ENCODE measurements around the gene SAMSN1. TPM values are rescaled to one million over a fixed set of nuclear protein-coding genes. Genes with fewer than 3 reads are reported as not detected.

SAMSN1 gene
- total and polyA plus RNA-seq, 9 of the 15 experiments (the other 6 are each of a cell fraction or from before 2014, with no cell fraction given): 101 to 223 (median 159) TPM

GRCh38 chr21:14474995-14475394, 71.1 kb downstream of the SAMSN1 start:
- no peak overlapping the region for H3K4me3 ChIP-seq
- H3K27me3 ChIP-seq (ENCODE audit: control insufficient read depth in 2 of 2, insufficient read depth in 2 of 2, low read length in 2 of 2): no peaks in the 10 kb centered on the region
- no peak for TF ChIP-seq NCOR1 (IDR thresholded peaks at IDR 0.05)
- TF ChIP-seq PHF20 (IDR thresholded peaks at IDR 0.05; ENCODE audit: partially characterized antibody): no peak
- no peak for TF ChIP-seq KLF13 (tag; IDR thresholded peaks at IDR 0.05; ENCODE audit: borderline replicate concordance, low read depth)
- no peak for TF ChIP-seq KHSRP (IDR thresholded peaks at IDR 0.05)
- TF ChIP-seq CEBPB (tag; IDR thresholded peaks at IDR 0.05): no peak
- TF ChIP-seq ARID2 (IDR thresholded peaks at IDR 0.05): no peak
- TF ChIP-seq CBFA2T2 (conservative IDR thresholded peaks at IDR 0.05): no peak
- no peak for TF ChIP-seq ZNF175 (CRISPR knock-in tag; IDR thresholded peaks at IDR 0.05; ENCODE audit: low read depth)
- TF ChIP-seq RBM39 (optimal IDR thresholded peaks at IDR 0.05; ENCODE audit: low read depth, low read length): no peak
- H4K20me1 ChIP-seq (replicated peaks; ENCODE audit: control insufficient read depth, insufficient read depth, low read length): no peaks in the 10 kb centered on the region
- intact Hi-C loops (cut with micrococcal nuclease): no loop called here
- H3K9me3 ChIP-seq (replicated peaks; ENCODE audit: control insufficient read depth, insufficient read depth, low read depth, low read length): no peaks in the 10 kb centered on the region
- ChIA-PET POLR2A (no interaction called here), CTCF (ENCODE audit: low intra/inter-chr PET ratio) (no interaction called here)
- H3K36me3 ChIP-seq (ENCODE audit: control insufficient read depth, insufficient read depth, low read length): no peaks in the 10 kb centered on the region
- in situ Hi-C loops (cut with MboI): no loop called here
- no peak overlapping the region for H2AFZ ChIP-seq (ENCODE audit: low read depth, low read length)
- DNase-seq (ENCODE audit: extremely low read depth in 1 of 4, low spot score in 3 of 4): no peak
- H3K27ac ChIP-seq (ENCODE audit: extremely low read depth, low read depth, low read length): no peak overlapping the region
- no TSS peak for BruUV-seq (replicated peaks)
- H3K4me2 ChIP-seq (ENCODE audit: insufficient read depth, low read length): no peak overlapping the region
- H3K79me2 ChIP-seq (ENCODE audit: control insufficient read depth, insufficient read depth, low read length): no peaks in the 10 kb centered on the region
- H3K4me1 ChIP-seq (replicated peaks in 1 of 2; ENCODE audit: control insufficient read depth in 2 of 2, insufficient read depth in 2 of 2, low read length in 2 of 2): no peaks in the 10 kb centered on the region
- no peak overlapping the region for H3K9ac ChIP-seq (ENCODE audit: insufficient read depth in 1 of 2, low read depth in 2 of 2, low read length in 2 of 2)
- FAIRE-seq: no peak
- H3K9me1 ChIP-seq (ENCODE audit: control insufficient read depth, insufficient read depth, low read length): no peaks in the 10 kb centered on the region
- no peak for ATAC-seq

- intact Hi-C loops (cut with micrococcal nuclease) (no loop called here), in situ Hi-C loops (cut with MboI) (no loop called here)
- Histone ChIP-seq H3K9me3 (replicated peaks; ENCODE audit: control insufficient read depth, insufficient read depth, low read depth, low read length) (no peaks in the 10 kb centered on the region), H3K36me3 (ENCODE audit: control insufficient read depth, insufficient read depth, low read length) (no peaks in the 10 kb centered on the region; the same call in 2 of the 3 replicates), H3K9ac (ENCODE audit: insufficient read depth in 1 of 2, low read depth in 2 of 2, low read length in 2 of 2) (no peak overlapping the region), H3K27ac (ENCODE audit: extremely low read depth, low read depth, low read length) (no peak overlapping the region), H3K27me3 (ENCODE audit: control insufficient read depth in 2 of 2, insufficient read depth in 2 of 2, low read length in 2 of 2) (no peaks in the 10 kb centered on the region), H3K4me2 (ENCODE audit: insufficient read depth, low read length) (no peak overlapping the region), H3K9me1 (ENCODE audit: control insufficient read depth, insufficient read depth, low read length) (no peaks in the 10 kb centered on the region), H3K4me1 (replicated peaks in 1 of 2; ENCODE audit: control insufficient read depth in 2 of 2, insufficient read depth in 2 of 2, low read length in 2 of 2) (no peaks in the 10 kb centered on the region; a peak in 1 of 5 replicates), H3K79me2 (ENCODE audit: control insufficient read depth, insufficient read depth, low read length) (no peaks in the 10 kb centered on the region), H4K20me1 (replicated peaks; ENCODE audit: control insufficient read depth, insufficient read depth, low read length) (no peaks in the 10 kb centered on the region), H2AFZ (ENCODE audit: low read depth, low read length) (no peak overlapping the region), H3K4me3 (no peak overlapping the region)
- BruUV-seq (replicated peaks): no TSS peak
- ATAC-seq (no peak), DNase-seq (ENCODE audit: extremely low read depth in 1 of 4, low spot score in 3 of 4) (no peak), FAIRE-seq (no peak)
- ChIA-PET CTCF (ENCODE audit: low intra/inter-chr PET ratio) (no interaction called here), POLR2A (interaction anchor here (0.6 kb wide), 1 partner anchor 273 kb away, joined by 3 read pairs; no protein-coding TSS in a partner anchor)
- 44% methylated on average over 4 of the region's 4 CpGs for WGBS (ENCODE audit: insufficient coverage, low coverage, missing lambda C conversion rate)
- no peak for TF ChIP-seq ZNF217 (CRISPR knock-in tag; IDR thresholded peaks at IDR 0.05)
- no peak for TF ChIP-seq HNRNPUL1 (IDR thresholded peaks at IDR 0.05; ENCODE audit: low read length)
- no peak for TF ChIP-seq USF1 (CRISPR knock-in tag; IDR thresholded peaks at IDR 0.05)
- no peak for TF ChIP-seq TAF15 (IDR thresholded peaks at IDR 0.05; ENCODE audit: low read depth, low read length)
- TF ChIP-seq POLR3A (IDR thresholded peaks at IDR 0.05; ENCODE audit: borderline replicate concordance, extremely low read depth, insufficient read depth, insufficient read length): no peak
- TF ChIP-seq BCLAF1 (IDR thresholded peaks at IDR 0.05; ENCODE audit: borderline replicate concordance in 1 of 2, control insufficient read depth in 1 of 2, low read depth in 2 of 2, low read length in 1 of 2): no peak
Measured at GRCh38 chr21:14469641-14470040, 76.5 kb downstream of the SAMSN1 start.

Data from K562 (cell line).